IMR-90 (cell line): Measurements from ENCODE around the gene CHRNA1. TPM values are rescaled to one million over a fixed set of nuclear protein-coding genes. Genes with fewer than 3 reads are reported as not detected.

ENCODE experiments used
- ATAC-seq: fragments of 200-7000 bp; cut with Tn5 transposase; 2 replicates; pipeline ENCODE4 v1.9.1; 2020; ENCODE audit warnings: low read depth, mild to moderate bottlenecking, moderate library complexity
- BruUV-seq: library from RNA; stranded (reverse); fragments of 400-500 nt; replicated peaks from 2 replicates; lab custom pipeline; 2021; lab: Mats Ljungman, UMichigan
- CTCF ChIA-PET: fragments of 300-600 bp; formaldehyde crosslinking; extraction: SDS; loops from one replicate; lab custom pipeline; 2021; ENCODE audit warnings: antibody characterized with exemption; lab: Yijun Ruan, JAX
- POLR2A ChIA-PET: fragments of 300-600 bp; sonication (Branson Sonifier 250); formaldehyde crosslinking; loops from one replicate; lab custom pipeline; 2022; ENCODE audit warnings: antibody characterized with exemption; ENCODE audit not compliant: unreplicated experiment; lab: Charles Lee
- DNase-seq: peaks from one replicate; pipeline ENCODE4 v3.0.0; 2013
- H2AFZ ChIP-seq: replicated peaks from 2 replicates; pipeline ENCODE3; 2013; ENCODE audit warnings: low read length, mild to moderate bottlenecking; ENCODE audit not compliant: poor library complexity
- H2AK5ac ChIP-seq: 2 replicates; pipeline ENCODE4 v1.6.1; 2013; ENCODE audit warnings: low read depth, low read length, inconsistent platforms
- H2AK9ac ChIP-seq: replicated peaks from 2 replicates; pipeline ENCODE3; 2013; ENCODE audit warnings: mild to moderate bottlenecking, low read depth, low read length, moderate library complexity; ENCODE audit not compliant: poor library complexity
- H2BK120ac ChIP-seq: 2 replicates; pipeline ENCODE4 v1.6.1; 2013; ENCODE audit warnings: low read depth, low read length, inconsistent platforms
- H2BK15ac ChIP-seq: 3 replicates; pipeline ENCODE4 v1.6.1; 2013; ENCODE audit warnings: low read depth, low read length, inconsistent platforms
- H2BK20ac ChIP-seq: 2 replicates; pipeline ENCODE4 v1.6.1; 2013; ENCODE audit warnings: low read depth, mild to moderate bottlenecking, inconsistent platforms, low read length, moderate library complexity
- H2BK5ac ChIP-seq: 2 replicates; pipeline ENCODE4 v1.6.1; 2013; ENCODE audit warnings: mild to moderate bottlenecking, low read depth, low read length, inconsistent platforms; ENCODE audit not compliant: poor library complexity, severe bottlenecking
- H3K14ac ChIP-seq: replicated peaks from 2 replicates; pipeline ENCODE4 v1.6.1; 2013; ENCODE audit warnings: low read depth, low read length, inconsistent platforms
- H3K18ac ChIP-seq: 2 replicates; pipeline ENCODE4 v1.6.1; 2013; ENCODE audit warnings: low read depth, low read length, control low read depth
- H3K23ac ChIP-seq: 2 replicates; pipeline ENCODE4 v1.6.1; 2013; ENCODE audit warnings: low read depth, low read length, inconsistent platforms
- H3K27ac ChIP-seq: 2 replicates; pipeline ENCODE4 v1.5.1; 2013; ENCODE audit warnings: mild to moderate bottlenecking, control low read depth, low read length; ENCODE audit not compliant: insufficient read depth
- H3K27me3 ChIP-seq: 2 replicates; pipeline ENCODE4 v1.6.1; 2013; ENCODE audit warnings: low read length; ENCODE audit not compliant: control insufficient read depth, insufficient read depth
- H3K36me3 ChIP-seq: 2 replicates; pipeline ENCODE4 v1.6.1; 2013; ENCODE audit warnings: low read length, mixed read lengths; ENCODE audit not compliant: control insufficient read depth, insufficient read depth
- H3K4ac ChIP-seq: 2 replicates; pipeline ENCODE4 v1.6.1; 2013; ENCODE audit warnings: low read depth, low read length, inconsistent platforms
- H3K4me1 ChIP-seq: 2 replicates; pipeline ENCODE4 v1.6.1; 2013; ENCODE audit warnings: low read length, mixed read lengths; ENCODE audit not compliant: control insufficient read depth, insufficient read depth
- H3K4me2 ChIP-seq: 2 replicates; pipeline ENCODE4 v1.6.1; 2013; ENCODE audit warnings: low read depth, mild to moderate bottlenecking, control low read depth, low read length, moderate library complexity
- H3K4me3 ChIP-seq: 2 replicates; pipeline ENCODE4 v1.5.1; 2013; ENCODE audit warnings: low read depth, mild to moderate bottlenecking, control low read depth, low read length, moderate library complexity; ENCODE audit not compliant: insufficient read depth
- H3K56ac ChIP-seq: 2 replicates; pipeline ENCODE4 v1.6.1; 2013; ENCODE audit warnings: low read length, inconsistent platforms; ENCODE audit not compliant: insufficient read depth; ENCODE audit errors: extremely low read depth
- H3K79me1 ChIP-seq, 2 experiments: 2 replicates each; pipeline ENCODE4 v1.6.1; 2013; ENCODE audit warnings: low read length in 2 of 2, inconsistent platforms in 1 of 2, low read depth in 1 of 2
- H3K9ac ChIP-seq: 2 replicates; pipeline ENCODE4 v1.6.1; 2013; ENCODE audit warnings: low read depth, low read length, control low read depth
- H3K9me1 ChIP-seq: 2 replicates; pipeline ENCODE4 v1.6.1; 2013; ENCODE audit warnings: low read length, inconsistent platforms; ENCODE audit not compliant: insufficient read depth
- H3K9me3 ChIP-seq: 2 replicates; pipeline ENCODE4 v1.6.1; 2013; ENCODE audit warnings: low read length; ENCODE audit not compliant: control insufficient read depth, insufficient read depth
- H4K20me1 ChIP-seq: 2 replicates; pipeline ENCODE4 v1.6.1; 2013; ENCODE audit warnings: low read length, inconsistent platforms; ENCODE audit not compliant: insufficient read depth
- H4K5ac ChIP-seq: 2 replicates; pipeline ENCODE4 v1.6.1; 2013; ENCODE audit warnings: mild to moderate bottlenecking, low read depth, low read length, control low read depth
- H4K8ac ChIP-seq, 2 experiments: 2 replicates each; pipeline ENCODE4 v1.6.1; 2013; ENCODE audit warnings: low read depth in 2 of 2, low read length in 2 of 2, control low read depth in 1 of 2, inconsistent platforms in 1 of 2
- H4K91ac ChIP-seq: 2 replicates; pipeline ENCODE4 v1.6.1; 2013; ENCODE audit warnings: low read depth, low read length, inconsistent platforms; ENCODE audit not compliant: insufficient read depth
- BHLHE40 ChIP-seq: fragments of 150-350 bp; IDR thresholded peaks from 2 replicates; pipeline ENCODE4 v1.6.1; 2016; ENCODE audit warnings: mild to moderate bottlenecking, low read depth, low read length
- FOS ChIP-seq: fragments of 150-350 bp; IDR thresholded peaks from 2 replicates; pipeline ENCODE4 v1.6.1; 2016; ENCODE audit warnings: low read depth, low read length
- MAFK ChIP-seq: IDR thresholded peaks from 2 replicates; pipeline ENCODE4 v1.6.1; 2012; ENCODE audit warnings: low read depth, low read length, improper control_type of control experiment
- NFE2L2 ChIP-seq: fragments of 150-350 bp; IDR thresholded peaks from 2 replicates; pipeline ENCODE4 v1.6.1; 2016; ENCODE audit warnings: low read depth, mild to moderate bottlenecking, low read length
- POLR2A ChIP-seq: IDR thresholded peaks from 2 replicates; pipeline ENCODE4 v1.6.1; 2012; ENCODE audit warnings: mild to moderate bottlenecking, low read depth, low read length
- RAD21 ChIP-seq: IDR thresholded peaks from 2 replicates; pipeline ENCODE4 v1.6.1; 2012; ENCODE audit warnings: low read length, improper control_type of control experiment
- WGBS, 2 experiments: methylation state at CpG; one replicate each; pipeline versions ENCODE4 v1.1.5 to v1.1.7; 2013; ENCODE audit warnings: missing lambda C conversion rate in 2 of 2; ENCODE audit not compliant: insufficient read length in 1 of 2; ENCODE audit errors: extremely low coverage in 2 of 2; 5-methylcytosine and 5-hydroxymethylcytosine counted together
- dilution Hi-C: fragments of 300-500 bp; cut with HindIII; formaldehyde crosslinking; loops from one replicate; pipeline ENCODE4 v1.14.3; 2018; ENCODE audit warnings: low sequenced_read_pairs; ENCODE audit not compliant: unreplicated experiment
- in situ Hi-C: fragments of 300-500 bp; cut with MboI; formaldehyde crosslinking; loops from 3 replicates; pipeline ENCODE4 v1.14.3; 2019; ENCODE audit warnings: low sequenced_read_pairs, inconsistent platforms, mixed read lengths
- intact Hi-C: fragments of 100-400 bp; cut with micrococcal nuclease; formaldehyde crosslinking; loops from 2 replicates; pipeline ENCODE4 v1.10.0; 2022
- polyA plus RNA-seq, 3 experiments: library from polyadenylated mRNA; depleted of rRNA; stranded (reverse); fragments of >200 nt; gene quantifications; 2 replicates each; pipeline ENCODE4 v1.2.3, GENCODE V29; 2012; ENCODE audit warnings: low replicate concordance in 1 of 3
- total RNA-seq: library from RNA; depleted of rRNA; stranded (reverse); fragments of >200 nt; gene quantifications from 2 replicates; pipeline ENCODE4 v1.2.3, GENCODE V29; 2012

CHRNA1 gene
- total and polyA plus RNA-seq, 2 of the 4 experiments (the other 2 are of a cell fraction) = 0.75 to 0.90 TPM

- H3K4me2 ChIP-seq = no peak overlapping the region
- no peak overlapping the region for H3K27ac ChIP-seq
- H3K14ac ChIP-seq = no peak overlapping the region
- H3K23ac ChIP-seq = no peak overlapping the region
- no peak overlapping the region for H2BK5ac ChIP-seq
- H2AK9ac ChIP-seq = no peak overlapping the region
- ATAC-seq = no peak
- H2BK20ac ChIP-seq = no peak overlapping the region
- no peak overlapping the region for H3K4me3 ChIP-seq
- ChIA-PET CTCF (interaction anchor here (1.4 kb wide), 1 partner anchor 9 kb away, joined by 7 read pairs; no protein-coding TSS in a partner anchor), POLR2A (no interaction called here)
- no peak overlapping the region for H4K5ac ChIP-seq
- no peak overlapping the region for H4K91ac ChIP-seq
- TF ChIP-seq NFE2L2 (no peak), POLR2A (no peak), MAFK (no peak), FOS (no peak), RAD21 (no peak), BHLHE40 (no peak)
- H3K9me1 ChIP-seq = peaks cover 3% of the 10 kb centered on the region; the same call in 1 of the 2 replicates
- no peaks in the 10 kb centered on the region for H3K79me1 ChIP-seq
- H2AK5ac ChIP-seq = no peak overlapping the region
- H3K56ac ChIP-seq = no peak overlapping the region
- no TSS peak for BruUV-seq
- in situ Hi-C loops = no loop called here
- no peaks in the 10 kb centered on the region for H3K4me1 ChIP-seq
- H3K9me3 ChIP-seq = no peaks in the 10 kb centered on the region
- WGBS, 2 experiments = 71% methylated on average over 4 of the region's 9 CpGs; no CpG with 5 or more reads in 1 of the 2 experiments
- H3K9ac ChIP-seq = no peak overlapping the region
- H3K27me3 ChIP-seq = peaks cover 7% of the 10 kb centered on the region
- no peak overlapping the region for H2BK15ac ChIP-seq
- H2BK120ac ChIP-seq = no peak overlapping the region
- no peaks in the 10 kb centered on the region for H3K36me3 ChIP-seq
- no peak overlapping the region for H3K18ac ChIP-seq
- DNase-seq = no peak
- intact Hi-C loops = loop anchor here (10.0 kb wide), 1 partner anchor 1386 kb away; the partner anchor contains the start of genes HOXD12 and HOXD13
- H2AFZ ChIP-seq = no peak overlapping the region
- no peak overlapping the region for H4K8ac ChIP-seq
- H3K4ac ChIP-seq = no peak overlapping the region
- dilution Hi-C loops = no loop called here
- no peaks in the 10 kb centered on the region for H4K20me1 ChIP-seq
Measured at GRCh38 chr2:174708713-174709112, 55.6 kb downstream of the CHRNA1 start.
